ENCODE results near the gene ZNF446.
A peak's percentile ranks its signal among the peaks of the same experiment; 100 is the strongest.
"Not testable (repeated sequence)": the region's sequence is repeated elsewhere in the genome, so short reads cannot be mapped to it uniquely, and the experiment has no call there.

The ZNF446 gene

GRCh38 chr19:58499021-58499927 is 23.1 kb downstream of the ZNF446 start:
- peak; percentile 97 to 100 for DNase-seq (ENCODE audit: extremely low read depth in 1 of 2, low read depth in 1 of 2)

- no peak for DNase-seq (ENCODE audit: extremely low read depth in 1 of 2, low read depth in 1 of 2)
These were observed 24.1 kb downstream of the ZNF446 start for GRCh38 chr19:58500242-58500641.

- not testable (repeated sequence) for DNase-seq (ENCODE audit: extremely low read depth in 1 of 2, low read depth in 1 of 2)
These were observed 31.6 kb downstream of the ZNF446 start for GRCh38 chr19:58507602-58508223.

- DNase-seq (ENCODE audit: extremely low read depth in 1 of 2, low read depth in 1 of 2): no peak
These were observed 33.6 kb downstream of the ZNF446 start for GRCh38 chr19:58509731-58510083.

- no peak for DNase-seq (ENCODE audit: extremely low read depth in 1 of 2, low read depth in 1 of 2)
These were observed 34.1 kb downstream of the ZNF446 start for GRCh38 chr19:58510084-58510862.

GRCh38 chr19:58511353-58512208 is 35.4 kb downstream of the ZNF446 start, which contains the start of gene SLC27A5:
SLC27A5 (minus strand) TSS chr19:58511992; CDS start chr19:58511955, 37 bp downstream.
- DNase-seq (ENCODE audit: extremely low read depth in 1 of 2, low read depth in 1 of 2): no peak

- no peak for DNase-seq (ENCODE audit: extremely low read depth in 1 of 2, low read depth in 1 of 2)
These were observed 37.1 kb downstream of the ZNF446 start for GRCh38 chr19:58513213-58513693.

- DNase-seq (ENCODE audit: extremely low read depth in 1 of 2, low read depth in 1 of 2): peak; percentile 91 to 95
These were observed 37.8 kb downstream of the ZNF446 start for GRCh38 chr19:58513694-58514563.

- no peak for DNase-seq (ENCODE audit: extremely low read depth in 1 of 2, low read depth in 1 of 2)
These were observed 38.4 kb downstream of the ZNF446 start for GRCh38 chr19:58514564-58515022.

GRCh38 chr19:58515259-58515658 is 39.1 kb downstream of the ZNF446 start:
- no peak for DNase-seq (ENCODE audit: extremely low read depth in 1 of 2, low read depth in 1 of 2)

GRCh38 chr19:58516246-58516836 is 40.2 kb downstream of the ZNF446 start:
- no peak for DNase-seq (ENCODE audit: extremely low read depth in 1 of 2, low read depth in 1 of 2)

GRCh38 chr19:58516964-58517833 is 41.0 kb downstream of the ZNF446 start:
- DNase-seq (ENCODE audit: extremely low read depth in 1 of 2, low read depth in 1 of 2): no peak

- no peak for DNase-seq (ENCODE audit: extremely low read depth in 1 of 2, low read depth in 1 of 2)
These were observed 42.3 kb downstream of the ZNF446 start for GRCh38 chr19:58518256-58519086.

GRCh38 chr19:58519087-58519354 is 42.9 kb downstream of the ZNF446 start:
- no peak for DNase-seq (ENCODE audit: extremely low read depth in 1 of 2, low read depth in 1 of 2)

- DNase-seq (ENCODE audit: extremely low read depth in 1 of 2, low read depth in 1 of 2): peak; percentile 87 to 89
These were observed 43.5 kb downstream of the ZNF446 start, which contains the start of gene ZBTB45 for GRCh38 chr19:58519355-58520256. ZBTB45 (minus strand) TSS chr19:58519810; CDS start chr19:58517673, 2,137 bp downstream.

- no peak for DNase-seq (ENCODE audit: extremely low read depth in 1 of 2, low read depth in 1 of 2)
These were observed 44.1 kb downstream of the ZNF446 start for GRCh38 chr19:58520257-58520599.

Measured in stimulated activated CD8-positive, alpha-beta memory T cell treated with anti-CD3 and anti-CD28 coated beads, Interleukin-7, amount 100 ng/mL, for 48 hours (primary cell).